SK-N-MC (cell line): ENCODE results near the gene YDJC.

ENCODE experiments used
- EZH2 ChIP-seq: fragments of 200-600 bp; sonication (generic); IDR thresholded peaks from one replicate; pipeline ENCODE4 v1.6.1; 2017; ENCODE audit warnings: antibody characterized with exemption
- POLR2AphosphoS5 ChIP-seq: IDR thresholded peaks from 2 replicates; pipeline ENCODE4 v1.6.1; 2012; ENCODE audit warnings: mild to moderate bottlenecking, low read depth, low read length, borderline replicate concordance

DNA sequence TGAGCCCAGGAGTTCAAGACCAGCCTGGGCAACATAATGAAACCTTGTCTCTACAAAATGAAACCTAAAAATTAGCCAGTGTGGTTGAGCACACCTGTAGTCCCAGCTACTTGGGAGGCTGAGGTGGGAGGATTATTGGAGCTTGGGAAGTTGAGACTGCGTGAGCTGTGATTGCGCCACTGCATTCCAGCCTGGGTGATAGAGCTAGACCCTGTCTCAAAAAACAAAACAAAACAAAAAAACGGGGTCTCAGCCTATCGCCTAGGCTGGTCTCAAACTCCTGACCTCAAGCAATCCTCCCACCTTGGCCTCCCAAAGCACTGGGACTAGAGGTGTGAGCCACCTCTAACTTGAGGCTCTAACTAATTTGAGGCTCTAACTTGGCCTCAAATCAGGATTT lies 49.6 kb upstream of the YDJC start:
- TF ChIP-seq EZH2: no peak
- TF ChIP-seq POLR2AphosphoS5: no peak
